ENCODE results near the gene FAM193A.
A peak's percentile ranks its signal among the peaks of the same experiment; 100 is the strongest.

FAM193A gene

GRCh38 chr4:2688281-2688680 is 151.8 kb downstream of the FAM193A start:
- TF ChIP-seq CTCF (conservative IDR thresholded peaks at IDR 0.05; ENCODE audit: control insufficient read depth, insufficient read depth, low read depth, low read length), result no peak
- no peak for DNase-seq (ENCODE audit: low read depth)
- no peak overlapping the region for H3K4me3 ChIP-seq (ENCODE audit: control insufficient read depth, low read depth, low read length)

GRCh38 chr4:2688697-2689096 is 152.2 kb downstream of the FAM193A start:
- TF ChIP-seq CTCF (conservative IDR thresholded peaks at IDR 0.05; ENCODE audit: control insufficient read depth, insufficient read depth, low read depth, low read length), result no peak
- no peak overlapping the region for H3K4me3 ChIP-seq (ENCODE audit: control insufficient read depth, low read depth, low read length)
- no peak for DNase-seq (ENCODE audit: low read depth)

GRCh38 chr4:2689114-2689513 is 152.7 kb downstream of the FAM193A start:
- no peak overlapping the region for H3K4me3 ChIP-seq (ENCODE audit: control insufficient read depth, low read depth, low read length)
- DNase-seq (ENCODE audit: low read depth), result peak; percentile 39
- no peak for TF ChIP-seq CTCF (conservative IDR thresholded peaks at IDR 0.05; ENCODE audit: control insufficient read depth, insufficient read depth, low read depth, low read length)

GRCh38 chr4:2689825-2690700 is 153.6 kb downstream of the FAM193A start:
- DNase-seq (ENCODE audit: low read depth), result peak; percentile 51
- no peak overlapping the region for H3K4me3 ChIP-seq (ENCODE audit: control insufficient read depth, low read depth, low read length)
- no peak for TF ChIP-seq CTCF (conservative IDR thresholded peaks at IDR 0.05; ENCODE audit: control insufficient read depth, insufficient read depth, low read depth, low read length)

GRCh38 chr4:2691313-2691712 is 154.9 kb downstream of the FAM193A start:
- no peak for DNase-seq (ENCODE audit: low read depth)
- no peak overlapping the region for H3K4me3 ChIP-seq (ENCODE audit: control insufficient read depth, low read depth, low read length)
- TF ChIP-seq CTCF (conservative IDR thresholded peaks at IDR 0.05; ENCODE audit: control insufficient read depth, insufficient read depth, low read depth, low read length), result no peak

- no peak overlapping the region for H3K4me3 ChIP-seq (ENCODE audit: control insufficient read depth, low read depth, low read length)
- DNase-seq (ENCODE audit: low read depth), result no peak
- TF ChIP-seq CTCF (conservative IDR thresholded peaks at IDR 0.05; ENCODE audit: control insufficient read depth, insufficient read depth, low read depth, low read length), result no peak
Measured at GRCh38 chr4:2691952-2692435, 155.5 kb downstream of the FAM193A start.

Data from fibroblast of mammary gland (primary cell).